NCI-H748 (cell line): ENCODE data around the gene DSE.

Source experiments
- DNase-seq: peaks from one replicate; lab custom pipeline; 2025; ENCODE audit not compliant: unreplicated experiment; lab: John Stamatoyannopoulos, UW

DSE gene

DNA sequence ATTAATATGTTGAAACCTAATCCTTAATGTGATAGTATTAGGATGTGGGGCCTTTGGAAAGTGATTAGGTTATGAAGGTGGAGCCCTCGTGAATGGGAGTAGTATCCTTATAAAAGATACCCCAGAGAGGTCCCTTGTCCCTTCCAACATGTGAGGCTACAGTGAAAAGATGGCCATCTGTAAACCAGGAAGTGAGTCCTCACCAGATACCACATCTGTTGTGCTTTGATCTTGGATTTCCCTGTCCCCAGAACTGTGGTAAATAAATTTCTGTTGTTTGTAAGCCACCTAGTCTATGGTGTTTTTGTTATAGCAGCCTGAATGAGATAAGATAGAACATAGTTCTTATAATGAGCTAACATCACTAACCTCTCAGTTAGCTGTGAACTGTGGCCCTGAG is 73.8 kb downstream of the DSE start:
- no peak for DNase-seq

DNA sequence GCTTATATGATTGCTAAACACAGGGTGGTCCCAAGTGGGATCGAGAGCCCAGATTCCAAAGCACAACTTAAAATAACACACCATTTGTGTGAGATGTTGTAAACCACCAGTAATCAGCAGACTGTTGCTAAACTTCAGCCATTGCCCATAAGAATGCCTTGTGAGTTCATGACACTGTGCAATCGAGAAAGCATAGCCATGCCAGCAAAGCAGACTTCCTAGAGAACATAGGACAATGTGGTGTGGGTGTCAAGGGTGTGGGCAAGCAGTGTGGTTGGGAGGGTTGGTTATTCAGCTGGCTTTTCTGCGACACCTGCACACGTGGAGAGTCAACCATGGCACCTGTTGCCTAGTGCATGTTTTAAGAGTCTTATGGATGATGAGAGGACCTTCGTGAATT is 74.4 kb downstream of the DSE start:
- no peak for DNase-seq

DNA sequence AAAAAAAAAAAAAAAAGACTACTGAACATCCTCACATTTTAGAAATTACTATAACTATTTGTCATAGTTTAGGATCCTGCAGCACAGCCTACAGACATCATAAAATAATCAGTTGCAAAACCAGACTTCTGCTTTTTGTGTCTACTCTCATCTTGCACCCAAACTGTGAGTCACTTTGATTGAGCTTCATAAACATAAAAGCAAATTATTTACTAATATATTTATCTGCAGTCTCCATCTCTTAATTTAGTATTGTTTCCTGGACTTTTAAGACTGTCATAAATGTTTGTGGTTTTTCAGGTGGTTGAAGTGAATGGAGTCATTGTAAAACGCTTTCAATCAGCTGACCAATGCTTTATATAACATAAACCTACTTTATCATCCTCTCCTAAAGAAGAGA is 75.7 kb downstream of the DSE start:
- no peak for DNase-seq

- no peak for DNase-seq
Observed at GRCh38 chr6:116447052-116447451, 76.3 kb downstream of the DSE start.

- DNase-seq: no peak
Observed at GRCh38 chr6:116447496-116448011, 76.8 kb downstream of the DSE start.

DNA sequence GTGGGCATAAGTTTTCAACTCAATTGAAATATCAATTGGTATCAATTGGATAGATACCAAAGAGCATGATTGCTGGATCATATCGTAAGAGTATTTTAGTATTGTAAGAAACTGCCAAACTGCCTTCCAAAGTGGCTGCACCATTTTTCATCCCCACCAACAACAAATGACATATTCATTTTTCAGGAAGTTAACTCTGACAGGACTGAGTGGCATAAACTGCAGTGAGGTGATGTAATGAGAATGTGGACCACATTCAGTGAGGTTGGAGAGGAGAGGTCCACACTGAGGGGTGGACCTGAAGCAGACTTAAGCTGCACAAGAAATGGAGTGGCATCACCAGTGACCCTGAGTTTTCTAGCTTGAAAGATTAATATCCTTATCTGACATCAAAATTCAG is 78.8 kb downstream of the DSE start:
- DNase-seq: no peak

DNA sequence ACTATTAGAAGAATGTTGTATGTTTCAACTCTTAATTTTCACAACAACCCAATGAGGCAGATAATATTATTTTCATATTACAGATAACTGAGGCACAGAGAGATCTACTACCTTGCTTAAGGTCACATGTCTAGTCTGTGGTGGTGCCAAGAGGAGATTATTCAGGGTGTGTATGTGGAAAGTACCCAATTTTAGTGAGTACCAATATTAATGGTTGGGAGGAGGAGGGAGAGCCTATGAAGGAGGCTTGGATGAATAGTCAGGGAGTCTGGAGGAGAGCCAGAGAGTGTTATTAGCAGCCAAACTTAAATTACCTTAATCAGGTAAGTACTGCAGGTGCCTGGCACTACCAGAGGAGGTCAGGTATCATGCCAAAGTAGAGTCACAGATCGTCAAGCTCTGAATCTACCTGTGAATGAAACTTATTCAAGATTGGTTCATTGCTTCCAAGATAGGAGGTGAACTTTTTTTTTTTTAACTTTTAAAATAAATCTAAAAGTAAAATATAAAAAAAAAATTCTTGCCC is 79.5 kb downstream of the DSE start:
- DNase-seq: no peak

DNA sequence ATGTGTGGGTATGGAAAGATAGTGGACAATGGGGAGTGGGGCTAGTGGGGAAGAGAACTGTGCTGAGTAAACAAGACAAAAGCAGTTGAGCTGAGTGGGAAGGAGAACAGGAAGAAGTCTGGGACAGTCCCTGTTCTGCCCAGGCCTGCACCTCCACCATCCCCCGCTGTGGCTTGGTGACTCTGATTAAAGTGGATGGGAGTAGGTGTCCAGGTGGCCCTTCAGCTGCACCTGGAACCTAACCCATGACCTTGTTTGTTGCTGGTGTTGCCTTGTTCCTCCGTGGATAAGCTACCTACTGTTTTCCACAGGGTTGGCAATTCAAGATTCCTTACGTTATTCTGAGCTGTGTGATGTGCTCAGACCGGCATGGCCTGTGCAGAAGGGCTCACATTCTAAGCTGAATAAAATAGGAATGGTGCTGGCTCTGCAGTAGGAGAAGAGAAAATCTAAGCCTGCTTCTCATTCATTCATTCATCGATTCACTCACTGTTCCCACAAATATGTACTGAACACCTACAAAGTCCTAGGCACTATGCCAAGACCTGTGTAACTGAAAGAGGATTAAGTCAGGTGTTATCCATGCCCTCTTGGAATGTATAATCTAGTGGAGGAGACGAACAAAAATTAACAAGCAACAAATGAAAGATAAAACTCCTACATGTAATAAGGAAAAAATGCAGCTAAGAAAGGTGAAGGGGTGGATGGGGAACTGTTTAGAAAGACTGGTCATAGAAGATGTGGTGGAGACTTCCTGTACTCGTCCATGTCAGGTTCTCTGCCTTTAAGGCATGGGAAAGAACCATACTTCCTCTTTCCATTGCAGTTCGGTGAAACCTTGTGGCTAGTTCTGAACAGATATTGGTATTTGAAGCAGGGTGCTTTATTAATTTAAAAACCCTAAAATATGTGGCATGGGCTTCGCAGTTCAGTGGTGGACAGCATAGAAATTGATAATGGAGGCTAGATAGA is 80.3 kb downstream of the DSE start:
- no peak for DNase-seq

DNA sequence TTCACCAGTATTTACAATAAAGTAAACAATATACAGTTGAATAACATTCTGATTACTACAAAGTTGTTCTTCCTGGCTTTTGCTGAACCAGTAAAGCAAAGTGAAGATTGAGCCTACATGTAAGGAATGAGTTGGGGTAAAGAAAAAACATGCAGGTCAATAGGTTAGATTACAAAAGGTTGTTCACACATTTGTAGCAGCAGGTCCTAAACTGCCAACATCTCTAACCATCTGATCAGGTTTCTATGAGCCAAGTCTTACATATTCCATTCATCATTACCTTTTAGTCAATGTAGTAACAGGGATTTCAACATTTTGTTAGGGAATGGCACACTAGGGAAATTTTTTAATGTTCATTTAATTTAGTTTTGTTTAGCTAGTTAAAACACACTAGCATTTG is 81.2 kb downstream of the DSE start:
- no peak for DNase-seq

DNA sequence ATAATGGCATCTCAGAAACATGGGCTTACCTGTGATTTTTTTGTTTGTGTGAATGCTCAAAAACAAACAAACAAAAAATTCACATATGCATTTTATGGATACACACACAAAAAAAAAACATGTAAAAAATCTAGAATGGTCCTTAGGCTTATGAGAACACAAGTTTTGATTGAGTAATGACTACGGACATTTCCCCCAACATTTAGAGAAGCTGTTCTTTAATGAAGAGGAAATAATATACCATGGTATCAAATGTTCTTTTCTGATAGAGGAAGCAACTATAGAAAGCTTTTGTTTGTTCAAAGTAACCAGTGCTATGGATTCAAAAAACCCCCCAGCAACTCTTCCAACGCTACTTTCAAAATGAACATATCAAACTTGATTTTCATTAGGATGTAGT is 81.8 kb downstream of the DSE start:
- DNase-seq: no peak

GRCh38 chr6:116456106-116456505 is 85.4 kb downstream of the DSE start:
- no peak for DNase-seq

DNA sequence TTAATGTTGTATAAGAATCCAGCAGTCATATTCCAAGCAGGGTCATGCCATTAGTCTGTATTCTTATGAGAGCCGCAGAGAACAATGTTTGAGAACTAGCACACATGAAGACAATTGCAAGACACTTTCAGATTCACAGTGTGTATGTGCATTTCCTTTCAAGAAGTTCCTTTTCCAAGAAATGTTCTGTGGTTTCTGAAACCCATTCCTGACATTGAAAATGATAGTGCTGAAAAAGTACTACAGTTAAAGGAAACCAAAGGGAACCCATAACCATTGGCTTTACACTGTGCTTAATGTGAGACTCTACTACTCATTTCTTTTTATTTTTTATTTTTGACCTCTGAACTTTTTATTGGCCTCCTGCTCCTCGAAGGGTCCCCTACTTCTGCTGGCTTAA is 86.2 kb downstream of the DSE start:
- no peak for DNase-seq

- no peak for DNase-seq
Observed at GRCh38 chr6:116458264-116458663, 87.5 kb downstream of the DSE start.

DNA sequence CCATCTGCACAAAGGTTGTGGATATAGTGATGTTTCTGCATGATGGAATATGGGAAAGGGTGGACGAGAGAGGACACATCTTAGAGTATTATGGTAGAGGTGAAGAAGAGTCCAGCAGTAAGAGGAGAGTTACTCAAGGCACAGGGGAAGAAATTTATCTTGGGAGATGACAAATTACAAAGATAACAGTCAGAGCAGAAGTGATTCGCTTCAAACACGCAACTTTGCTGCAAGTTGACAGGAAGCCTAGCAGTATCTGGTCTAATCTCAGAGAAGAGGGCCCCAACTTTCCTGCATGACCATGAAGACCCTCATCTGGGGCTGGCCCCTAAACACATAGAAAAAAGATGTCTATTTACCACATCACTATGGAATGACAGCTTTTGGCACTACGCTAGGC is 89.2 kb downstream of the DSE start:
- DNase-seq: no peak

- no peak for DNase-seq
Observed at GRCh38 chr6:116461331-116461931, 90.7 kb downstream of the DSE start, which contains the start of gene CALHM6. CALHM6 (plus strand) TSS chr6:116461375; CDS start chr6:116461930, 555 bp downstream.

DNA sequence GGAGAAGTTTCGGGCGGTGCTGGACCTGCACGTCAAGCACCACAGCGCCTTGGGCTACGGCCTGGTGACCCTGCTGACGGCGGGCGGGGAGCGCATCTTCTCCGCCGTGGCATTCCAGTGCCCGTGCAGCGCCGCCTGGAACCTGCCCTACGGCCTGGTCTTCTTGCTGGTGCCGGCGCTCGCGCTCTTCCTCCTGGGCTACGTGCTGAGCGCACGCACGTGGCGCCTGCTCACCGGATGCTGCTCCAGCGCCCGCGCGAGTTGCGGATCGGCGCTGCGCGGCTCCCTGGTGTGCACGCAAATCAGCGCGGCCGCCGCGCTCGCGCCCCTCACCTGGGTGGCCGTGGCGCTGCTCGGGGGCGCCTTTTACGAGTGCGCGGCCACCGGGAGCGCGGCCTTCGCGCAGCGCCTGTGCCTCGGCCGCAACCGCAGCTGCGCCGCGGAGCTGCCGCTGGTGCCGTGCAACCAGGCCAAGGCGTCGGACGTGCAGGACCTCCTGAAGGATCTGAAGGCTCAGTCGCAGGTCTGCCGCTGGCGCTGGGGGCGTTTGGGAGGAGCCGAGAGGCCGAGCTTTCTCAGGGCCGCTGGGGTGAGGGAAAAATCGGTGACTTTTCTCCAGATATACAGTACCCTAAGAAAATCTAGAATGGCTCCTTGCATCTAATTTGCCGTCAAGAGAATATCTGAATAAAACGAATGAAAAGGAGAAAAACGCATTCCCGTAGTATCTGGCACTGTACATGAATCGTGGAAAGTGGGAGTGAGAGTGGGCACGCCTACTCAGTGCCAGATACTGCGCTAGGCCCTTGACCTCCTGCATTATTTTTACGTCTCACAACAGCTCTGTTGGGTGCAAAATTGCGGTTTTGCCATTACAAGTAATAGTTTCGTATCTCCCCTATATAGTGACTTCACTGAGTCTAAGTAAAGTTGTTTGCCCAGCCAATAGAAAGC is 91.5 kb downstream of the DSE start:
- DNase-seq: peak; percentile 86

DNA sequence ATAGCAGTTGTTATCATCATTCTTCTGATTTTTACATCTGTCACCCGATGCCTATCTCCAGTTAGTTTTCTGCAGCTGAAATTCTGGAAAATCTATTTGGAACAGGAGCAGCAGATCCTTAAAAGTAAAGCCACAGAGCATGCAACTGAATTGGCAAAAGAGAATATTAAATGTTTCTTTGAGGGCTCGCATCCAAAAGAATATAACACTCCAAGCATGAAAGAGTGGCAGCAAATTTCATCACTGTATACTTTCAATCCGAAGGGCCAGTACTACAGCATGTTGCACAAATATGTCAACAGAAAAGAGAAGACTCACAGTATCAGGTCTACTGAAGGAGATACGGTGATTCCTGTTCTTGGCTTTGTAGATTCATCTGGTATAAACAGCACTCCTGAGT is 92.6 kb downstream of the DSE start:
- no peak for DNase-seq

DNA sequence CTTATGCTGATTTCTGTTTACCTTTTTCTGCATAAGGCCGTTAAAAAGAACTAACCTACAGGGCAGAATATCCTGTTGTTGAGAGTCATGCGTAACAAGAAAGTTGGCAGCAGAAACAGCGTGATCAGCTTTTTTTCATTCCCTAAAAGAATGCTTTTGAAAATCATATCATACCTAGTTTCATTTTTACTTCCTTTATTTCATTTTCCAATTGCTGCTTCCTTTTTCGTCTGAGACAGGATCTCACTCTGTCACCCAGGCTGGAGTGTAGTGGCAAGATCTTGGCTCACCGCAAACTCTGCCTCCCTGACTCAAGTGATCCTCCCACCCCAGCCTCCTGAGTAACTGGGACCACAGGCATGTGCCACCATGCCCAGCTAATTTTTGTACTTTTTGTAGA is 94.5 kb downstream of the DSE start:
- no peak for DNase-seq

GRCh38 chr6:116467096-116467495 is 96.3 kb downstream of the DSE start:
- DNase-seq: no peak

- no peak for DNase-seq
Observed at GRCh38 chr6:116467514-116467913, 96.8 kb downstream of the DSE start.

DNA sequence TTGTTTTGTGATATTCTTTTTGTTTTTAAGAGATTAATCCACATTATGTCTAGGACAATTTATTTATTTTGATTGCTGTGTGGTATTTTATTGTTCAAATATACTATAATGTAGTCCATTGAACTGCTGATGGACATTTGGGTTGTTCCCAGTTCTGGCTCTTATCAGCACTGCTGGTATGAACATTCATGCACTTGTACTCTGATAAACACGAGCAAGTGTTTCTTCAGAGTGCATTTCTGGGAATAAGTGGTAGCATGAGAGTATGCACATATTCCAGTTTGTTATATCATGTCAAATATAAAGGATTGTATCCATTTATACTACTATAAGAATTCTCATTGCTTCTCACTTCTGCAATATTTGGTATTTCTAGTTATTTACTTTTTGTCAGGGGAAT is 97.5 kb downstream of the DSE start:
- DNase-seq: no peak
